ENCODE data around the gene NTSR1.

Gene NTSR1

DNA sequence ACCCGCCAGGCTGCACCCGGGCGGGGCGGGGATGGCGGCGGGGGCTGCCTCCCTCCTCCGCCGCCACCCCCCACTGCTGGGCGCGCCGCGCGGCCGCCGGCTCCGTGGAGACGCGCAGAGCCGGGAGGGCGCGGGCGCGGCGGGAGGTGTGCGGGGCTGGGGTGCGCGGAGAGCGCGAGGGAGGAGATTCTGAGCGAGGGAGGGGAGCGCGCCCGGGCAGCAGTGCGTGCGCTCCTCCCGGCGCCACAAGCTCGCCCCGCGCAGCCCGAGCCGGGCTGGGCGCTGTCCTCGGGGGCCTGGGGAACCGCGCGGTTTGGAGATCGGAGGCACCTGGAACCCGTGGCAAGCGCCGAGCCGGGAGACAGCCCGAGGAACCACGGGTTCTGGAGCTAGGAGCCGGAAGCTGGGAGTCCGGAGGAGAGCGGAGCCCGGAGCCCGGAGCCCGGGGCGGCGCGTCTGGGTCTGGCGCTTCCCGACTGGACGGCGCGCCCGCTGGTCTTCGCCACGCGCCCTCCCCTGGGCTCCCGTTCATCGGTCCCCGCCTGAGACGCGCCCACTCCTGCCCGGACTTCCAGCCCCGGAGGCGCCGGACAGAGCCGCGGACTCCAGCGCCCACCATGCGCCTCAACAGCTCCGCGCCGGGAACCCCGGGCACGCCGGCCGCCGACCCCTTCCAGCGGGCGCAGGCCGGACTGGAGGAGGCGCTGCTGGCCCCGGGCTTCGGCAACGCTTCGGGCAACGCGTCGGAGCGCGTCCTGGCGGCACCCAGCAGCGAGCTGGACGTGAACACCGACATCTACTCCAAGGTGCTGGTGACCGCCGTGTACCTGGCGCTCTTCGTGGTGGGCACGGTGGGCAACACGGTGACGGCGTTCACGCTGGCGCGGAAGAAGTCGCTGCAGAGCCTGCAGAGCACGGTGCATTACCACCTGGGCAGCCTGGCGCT is at the start of gene NTSR1:
Gene NTSR1 (plus strand): TSS at position 246 of the 946 bp plus-strand sequence. CDS start 372 bp downstream, at position 618.
- DNase-seq, result no peak

DNA sequence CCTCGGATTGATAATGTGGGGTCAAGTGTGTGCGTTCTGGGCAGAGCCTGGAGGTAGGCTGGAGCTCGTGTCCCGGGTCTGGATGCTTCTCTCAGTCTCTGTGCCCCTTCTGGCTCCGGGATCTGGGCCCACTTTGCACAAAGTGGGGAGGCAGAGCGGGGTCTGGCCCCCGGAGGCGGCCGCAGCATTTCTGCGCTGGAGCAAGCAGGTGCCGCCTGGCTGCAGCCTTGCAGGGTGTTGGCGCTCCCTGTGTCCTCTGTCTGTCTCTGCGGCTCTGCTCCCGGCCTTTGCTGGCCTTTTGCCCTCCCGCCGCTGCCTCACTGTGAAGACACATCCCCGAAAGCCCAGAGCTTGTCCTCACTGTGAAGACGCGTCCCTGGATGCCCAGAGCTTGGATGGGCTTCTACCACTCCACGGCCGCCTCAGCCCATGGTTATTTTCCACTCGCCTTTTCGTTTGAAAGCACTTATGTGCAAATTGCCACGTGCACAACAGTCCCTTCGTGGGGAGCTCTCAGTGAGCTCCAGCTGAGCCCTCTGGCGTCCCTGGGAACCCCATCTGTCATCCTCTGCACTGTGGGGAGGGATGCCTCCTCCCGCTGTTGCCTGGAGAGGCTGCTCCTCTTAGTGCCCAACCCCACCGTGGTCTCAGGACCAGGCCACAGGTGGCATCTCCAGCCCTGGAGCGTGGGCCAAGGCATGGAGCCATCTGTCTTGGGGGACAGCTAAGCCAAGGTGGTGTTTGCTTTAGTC is 49.0 kb upstream of the NTSR1 start:
- DNase-seq, result no peak

DNA sequence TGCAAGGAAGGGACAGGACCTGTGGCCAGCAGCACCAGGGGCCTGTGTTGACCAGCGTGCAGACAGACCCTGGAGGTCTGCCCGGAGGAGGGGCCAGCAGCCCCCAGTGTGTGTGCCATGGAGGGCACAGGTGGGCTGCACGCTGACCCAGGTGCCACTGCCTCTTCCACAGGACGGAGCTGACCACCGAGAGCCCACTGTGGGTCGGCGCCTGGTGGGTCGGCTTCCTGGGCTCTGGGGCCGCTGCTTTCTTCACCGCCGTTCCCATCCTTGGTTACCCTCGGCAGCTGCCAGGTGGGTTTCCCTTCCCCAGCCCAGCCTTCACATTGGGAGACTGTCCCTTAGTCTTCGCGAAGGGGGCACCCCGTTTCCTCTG is 48.4 kb upstream of the NTSR1 start:
- DNase-seq, result no peak

DNA sequence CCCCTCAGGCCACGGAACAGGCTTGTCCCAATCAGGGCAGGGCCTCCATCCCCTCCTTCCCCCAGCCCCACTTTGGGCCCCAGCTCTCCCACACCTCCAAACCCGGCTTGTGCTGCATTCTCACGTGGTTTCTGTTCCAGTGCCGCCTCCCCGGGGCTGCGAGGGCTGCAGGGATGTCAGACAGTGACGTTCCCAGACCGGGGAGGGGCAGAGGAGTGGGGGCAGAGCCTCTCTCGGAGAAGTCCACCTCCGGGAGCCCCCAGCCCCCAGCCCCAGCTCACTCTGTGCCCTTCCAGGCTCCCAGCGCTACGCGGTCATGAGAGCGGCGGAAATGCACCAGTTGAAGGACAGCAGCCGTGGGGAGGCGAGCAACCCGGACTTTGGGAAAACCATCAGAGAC is 47.9 kb upstream of the NTSR1 start:
- no peak for DNase-seq

DNA sequence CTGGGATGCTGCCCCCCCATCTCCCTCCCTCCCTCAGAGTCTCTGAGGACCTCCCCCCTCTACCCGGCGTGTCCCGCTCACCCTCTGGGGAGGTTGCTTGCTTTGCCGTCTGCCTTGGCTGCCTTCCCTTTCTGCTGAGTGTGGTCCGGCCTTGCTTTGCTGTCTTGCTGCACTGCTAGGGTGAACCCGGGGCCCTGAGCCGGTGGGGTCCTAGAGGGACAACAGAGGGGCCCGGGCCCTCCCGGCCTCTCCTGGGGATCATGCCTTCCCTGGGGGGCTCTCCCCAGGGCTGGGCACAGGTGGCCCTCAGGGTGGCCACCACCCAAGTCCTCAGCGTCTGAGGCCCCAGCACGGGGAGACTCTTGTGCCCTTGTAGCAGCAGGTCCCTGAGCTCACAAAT is 47.0 kb upstream of the NTSR1 start:
- no peak for DNase-seq

DNA sequence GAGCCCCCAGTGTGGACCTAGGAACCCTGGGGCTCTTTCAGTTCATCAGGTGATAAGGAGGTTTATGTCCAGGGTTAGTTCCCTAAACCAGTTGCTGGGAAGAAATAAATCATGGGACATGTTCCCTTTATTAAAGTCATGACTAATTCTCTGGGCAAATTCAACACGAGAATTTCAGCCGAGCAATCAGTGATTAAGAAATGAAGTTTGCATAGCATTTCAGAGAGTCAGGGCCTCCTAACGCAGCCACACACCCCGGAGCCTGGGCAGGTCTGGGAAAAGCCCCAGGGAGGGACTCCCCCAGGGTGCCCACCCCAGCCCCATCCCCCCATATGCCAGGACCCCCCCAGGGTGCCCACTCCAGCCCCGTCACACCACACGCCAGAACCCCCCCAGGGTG is 46.2 kb upstream of the NTSR1 start:
- no peak for DNase-seq

DNA sequence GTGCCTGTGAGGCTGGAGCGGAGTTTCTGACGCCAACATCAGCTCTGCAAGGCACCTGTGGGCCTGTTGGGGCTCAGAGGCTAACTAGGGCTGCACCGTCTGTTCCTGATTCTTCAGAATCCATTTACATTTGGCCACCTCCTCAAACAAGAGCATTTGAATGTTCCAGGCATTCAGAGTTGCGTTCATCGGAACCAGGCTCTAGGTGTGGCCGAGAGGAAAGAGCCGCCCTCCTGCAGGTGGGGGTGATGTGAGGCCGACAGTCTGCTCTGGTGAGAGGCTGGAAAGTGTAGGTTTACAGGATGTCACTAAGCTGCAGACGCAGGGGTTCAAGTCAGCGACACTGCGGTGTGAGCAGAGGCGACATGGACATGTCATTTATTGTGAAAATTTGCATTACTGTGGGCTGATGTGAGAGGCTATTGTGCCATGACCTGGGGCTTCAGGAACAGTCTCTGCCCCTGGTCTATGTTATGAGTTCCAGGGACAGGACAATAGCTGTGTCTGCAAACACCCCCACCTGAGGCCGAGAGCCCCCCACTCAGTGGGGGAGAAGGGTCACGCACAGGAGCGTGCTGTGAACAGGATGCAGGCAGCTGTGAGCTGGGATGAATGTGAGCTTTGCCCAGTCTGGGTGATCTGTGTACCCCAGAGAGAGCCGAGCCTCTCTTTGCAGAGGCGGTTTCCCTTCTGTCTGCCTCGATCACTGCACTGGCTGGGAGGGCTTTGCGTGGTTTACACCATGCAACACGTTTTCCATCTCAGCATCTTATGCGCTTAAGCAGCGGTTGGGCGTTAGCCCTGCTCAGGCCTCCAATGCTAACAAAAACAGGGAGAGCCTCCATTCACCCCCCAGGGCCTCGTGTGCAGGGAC is 45.3 kb upstream of the NTSR1 start:
- DNase-seq, result no peak

DNA sequence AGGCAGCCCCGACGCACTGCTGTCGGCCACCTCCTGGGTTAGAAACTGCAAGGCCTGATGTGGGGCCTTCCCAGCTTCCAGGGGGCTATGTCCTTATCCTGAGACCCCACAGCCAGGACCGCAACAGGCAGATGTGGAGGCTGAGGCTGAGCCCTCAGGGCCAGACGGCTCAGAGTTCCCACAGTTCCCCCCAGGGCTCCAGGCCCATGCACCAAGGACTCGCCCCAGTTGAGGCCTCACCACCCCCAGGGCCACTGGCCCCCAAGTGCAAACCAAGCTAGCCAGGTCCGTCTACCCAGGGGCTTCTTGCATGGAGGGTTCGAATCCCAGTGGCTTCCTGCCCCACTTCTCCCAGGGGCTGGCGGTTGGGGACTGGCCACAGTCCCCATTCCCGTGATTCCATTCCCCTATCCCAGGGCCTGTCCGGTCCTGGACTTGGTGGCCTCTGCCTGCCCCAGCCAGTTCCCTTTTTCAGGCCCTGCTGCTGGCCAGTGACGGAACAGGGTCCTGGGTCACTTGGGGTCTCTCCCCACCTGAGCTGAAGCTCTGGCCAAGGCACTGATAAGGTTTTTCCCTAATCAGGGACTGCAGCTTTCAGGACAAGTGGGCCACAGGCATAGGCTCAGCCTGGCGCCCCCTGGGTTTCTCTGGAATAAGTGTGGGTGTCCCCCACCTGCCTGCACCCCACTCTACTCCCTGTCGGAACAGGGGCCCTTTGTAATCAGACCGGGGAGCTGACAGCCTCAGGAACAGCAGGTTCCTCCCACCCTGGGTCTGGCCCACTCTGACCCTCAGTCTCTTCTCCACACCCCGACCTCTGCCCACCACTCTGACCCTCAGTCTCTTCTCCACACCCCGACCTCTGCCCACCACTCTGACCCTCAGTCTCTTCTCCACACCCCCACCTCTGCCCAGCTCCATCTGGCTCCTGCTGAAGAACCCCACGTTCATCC is 44.3 kb upstream of the NTSR1 start:
- no peak for DNase-seq

DNA sequence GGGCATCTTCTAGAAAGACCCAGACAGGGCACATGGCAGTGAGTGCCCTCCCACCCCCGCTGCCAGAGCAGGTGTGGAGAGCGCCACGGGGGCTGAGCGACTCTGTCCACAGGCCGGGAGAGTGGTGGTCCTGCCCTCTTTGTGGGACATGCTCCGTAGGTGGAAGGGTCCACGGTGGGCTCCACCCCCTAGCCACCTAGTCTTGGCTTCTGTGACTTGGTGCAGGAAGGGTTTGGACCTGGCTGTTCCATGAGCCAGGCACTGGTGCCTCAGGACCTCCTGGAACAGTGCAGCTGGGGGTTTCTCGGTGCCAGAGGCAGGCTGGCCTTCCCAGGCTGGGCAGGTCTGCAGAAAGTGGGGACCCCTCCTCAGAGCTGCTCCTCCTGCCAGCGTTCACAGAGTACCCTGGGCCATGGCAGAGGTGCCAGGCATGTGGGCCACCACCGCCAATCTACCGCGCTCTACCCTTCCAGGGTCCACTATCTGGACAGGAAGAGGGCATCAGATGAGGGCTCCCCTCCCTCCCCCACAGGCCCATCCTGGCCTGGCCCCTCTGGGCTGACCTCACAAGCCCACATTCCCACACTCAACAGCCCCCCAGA is 43.4 kb upstream of the NTSR1 start:
- no peak for DNase-seq

DNA sequence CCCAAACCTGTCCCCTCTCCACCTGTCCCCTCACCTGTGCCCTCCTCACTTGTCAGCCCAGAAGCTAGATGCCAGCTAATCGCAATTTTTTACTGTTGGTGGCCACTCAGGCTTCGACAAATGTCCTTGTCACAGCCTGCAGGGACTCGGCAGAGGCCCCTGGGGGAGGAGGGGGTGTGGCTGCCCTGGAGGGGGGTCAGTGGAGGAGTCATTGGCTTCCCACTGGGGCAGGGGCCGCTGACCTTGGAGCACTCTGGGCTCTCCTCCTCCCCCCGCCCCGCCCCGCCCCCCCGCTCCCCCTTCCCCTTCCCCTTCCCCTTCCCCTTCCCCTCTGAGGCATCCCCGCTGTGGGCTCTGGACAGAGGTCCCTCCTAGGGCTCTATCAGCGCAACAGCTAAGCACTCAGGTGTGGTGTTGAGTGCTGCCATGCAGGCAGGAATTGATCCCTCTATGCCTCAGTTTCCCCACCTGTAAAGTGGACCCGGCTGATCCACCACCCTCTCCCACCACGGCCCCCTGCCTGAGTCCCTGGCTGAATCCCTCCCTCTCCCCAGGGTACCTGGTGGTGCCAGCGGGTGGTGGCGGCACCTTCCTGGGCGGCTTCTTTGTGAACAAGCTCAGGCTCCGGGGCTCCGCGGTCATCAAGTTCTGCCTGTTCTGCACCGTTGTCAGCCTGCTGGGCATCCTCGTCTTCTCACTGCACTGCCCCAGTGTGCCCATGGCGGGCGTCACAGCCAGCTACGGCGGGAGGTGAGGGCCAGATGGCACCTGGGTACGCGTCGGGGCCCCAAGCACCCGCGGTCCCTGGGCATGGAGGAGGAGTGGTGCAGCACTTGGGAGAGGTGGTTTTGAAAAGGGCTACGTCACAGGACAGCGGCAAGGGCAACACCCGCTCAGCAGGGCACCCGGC is 42.6 kb upstream of the NTSR1 start:
- DNase-seq, result no peak

DNA sequence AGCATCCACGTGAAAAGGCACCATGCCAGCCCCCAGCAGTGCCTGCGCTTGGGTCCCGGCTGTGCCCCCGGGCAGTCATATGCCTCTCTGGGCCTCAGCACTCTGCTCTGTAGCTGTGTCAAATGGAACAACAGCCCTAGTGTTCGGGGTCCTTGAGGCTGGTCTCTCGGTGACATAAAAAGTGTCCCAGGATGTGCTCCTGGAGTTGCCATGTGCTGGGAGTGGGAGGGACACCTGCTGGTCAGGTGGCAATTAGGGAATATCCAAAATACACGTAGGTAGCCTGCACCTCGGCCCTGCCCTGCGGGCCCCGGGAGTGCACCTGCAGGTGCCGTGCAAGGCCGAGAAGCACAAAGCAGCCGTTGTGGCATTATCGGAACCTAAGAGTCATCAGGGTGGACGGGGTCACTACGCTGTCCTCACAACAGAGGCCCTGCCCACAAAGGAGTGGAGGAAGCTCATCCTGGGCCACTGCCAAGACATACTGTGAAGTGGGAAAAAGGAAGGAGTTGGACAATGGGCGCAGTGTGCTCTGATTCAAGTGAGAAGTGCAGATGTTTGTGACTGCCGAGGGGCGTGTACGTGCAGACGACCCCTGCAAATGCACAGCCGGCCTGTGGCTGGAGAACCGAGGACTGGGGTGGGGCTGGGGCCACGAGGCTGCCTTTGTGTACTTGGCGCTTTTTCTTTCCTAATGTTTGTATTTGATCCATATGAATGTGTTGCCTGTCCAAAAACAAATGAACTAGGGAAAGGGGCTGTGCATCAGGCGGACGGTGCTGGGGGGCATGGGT is 41.7 kb upstream of the NTSR1 start:
- no peak for DNase-seq

DNA sequence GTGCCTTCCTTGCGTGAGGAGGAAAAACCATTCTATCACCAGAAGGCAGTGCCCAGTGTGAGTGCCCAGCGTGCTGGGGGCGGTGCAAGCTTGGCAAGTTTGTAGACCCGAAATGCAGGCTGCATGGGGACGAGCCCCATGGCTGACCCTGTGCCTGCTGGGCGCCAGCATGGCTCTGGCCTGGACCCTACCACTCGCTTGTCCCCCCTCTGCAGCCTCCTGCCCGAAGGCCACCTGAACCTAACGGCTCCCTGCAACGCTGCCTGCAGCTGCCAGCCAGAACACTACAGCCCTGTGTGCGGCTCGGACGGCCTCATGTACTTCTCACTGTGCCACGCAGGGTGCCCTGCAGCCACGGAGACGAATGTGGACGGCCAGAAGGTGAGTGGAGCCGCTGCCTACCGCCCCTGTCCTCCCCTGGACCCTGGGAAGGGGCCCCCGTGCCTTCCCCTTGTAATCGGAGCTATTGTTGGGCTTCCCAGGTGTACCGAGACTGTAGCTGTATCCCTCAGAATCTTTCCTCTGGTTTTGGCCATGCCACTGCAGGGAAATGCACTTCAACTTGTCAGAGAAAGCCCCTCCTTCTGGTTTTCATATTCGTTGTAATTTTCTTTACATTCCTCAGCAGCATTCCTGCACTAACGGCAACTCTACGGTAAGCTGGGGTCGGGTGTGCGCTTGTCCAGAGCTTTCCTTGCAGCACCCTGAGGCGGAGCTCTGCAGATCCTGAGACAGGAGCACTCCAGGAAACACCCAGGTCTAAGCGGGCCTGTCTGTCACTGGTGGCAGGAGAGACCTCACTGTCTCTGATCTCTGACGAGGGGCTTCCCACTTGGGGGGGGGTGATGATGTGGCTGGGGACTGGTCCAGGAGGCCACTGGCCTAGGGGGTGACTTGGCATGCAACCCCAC is 40.9 kb upstream of the NTSR1 start:
- DNase-seq, result no peak

DNA sequence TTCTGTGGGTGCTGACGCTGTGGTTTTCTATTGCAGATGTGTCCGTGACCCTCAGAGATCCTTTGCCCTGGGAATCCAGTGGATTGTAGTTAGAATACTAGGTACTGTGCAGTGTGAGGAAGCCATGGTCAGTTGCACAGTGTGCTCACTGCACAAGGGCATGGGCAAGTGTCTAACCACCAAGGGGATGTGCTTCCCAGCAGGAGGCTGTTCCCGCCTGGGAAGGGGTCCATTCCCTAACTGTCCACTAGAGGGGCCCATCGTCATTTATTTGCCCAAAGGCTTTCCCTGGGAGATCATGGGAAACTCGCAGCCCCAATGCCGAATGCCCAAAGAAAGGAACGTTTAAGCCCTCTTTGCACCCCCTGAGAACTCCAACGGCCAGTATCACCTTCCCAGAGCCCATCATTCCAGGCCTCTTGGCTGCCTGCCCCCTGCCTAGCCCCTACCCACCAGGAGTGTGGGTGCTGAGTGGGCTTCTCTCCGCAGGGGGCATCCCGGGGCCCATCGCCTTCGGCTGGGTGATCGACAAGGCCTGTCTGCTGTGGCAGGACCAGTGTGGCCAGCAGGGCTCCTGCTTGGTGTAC is 40.1 kb upstream of the NTSR1 start:
- peak; percentile 64 for DNase-seq

DNA sequence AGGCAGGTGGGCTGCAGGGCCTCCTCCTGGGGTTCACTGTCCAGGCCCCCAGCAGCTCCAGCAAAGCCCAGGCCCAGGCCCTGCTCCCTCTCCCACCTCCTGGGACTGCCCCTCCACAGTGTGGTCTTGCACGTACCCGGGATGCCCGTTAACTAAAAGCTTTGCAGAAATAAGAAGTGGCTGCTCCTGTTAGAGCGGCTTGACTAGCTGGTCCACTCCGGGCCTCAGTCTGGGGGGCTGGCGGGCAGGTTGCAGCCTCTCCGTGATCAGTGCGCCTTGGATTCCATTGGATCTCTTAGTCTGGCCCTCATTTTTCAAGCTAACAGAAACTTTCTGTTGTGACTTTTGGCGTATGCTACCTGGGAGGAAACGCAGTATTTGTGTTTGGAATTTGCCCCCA is 39.4 kb upstream of the NTSR1 start:
- DNase-seq, result no peak

DNA sequence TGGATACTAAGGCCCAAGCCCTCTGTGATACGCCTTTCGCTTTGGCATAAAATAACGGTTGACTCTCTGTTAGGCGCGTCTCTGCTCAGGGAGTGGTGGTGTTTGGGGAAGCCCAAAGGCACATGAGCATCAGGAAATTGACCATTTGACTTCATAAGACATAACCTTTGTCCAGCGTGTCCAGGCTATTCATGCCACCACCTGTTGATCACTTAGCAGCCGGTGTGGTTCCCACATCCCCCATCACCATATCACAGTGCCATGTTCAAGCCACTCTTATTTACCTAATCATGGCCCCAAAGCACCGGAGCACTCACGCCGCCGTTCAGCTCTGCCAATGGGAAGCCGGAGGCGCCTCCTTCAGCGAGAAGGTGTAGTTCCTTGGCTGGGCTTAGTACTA is 38.5 kb upstream of the NTSR1 start:
- DNase-seq, result no peak

DNA sequence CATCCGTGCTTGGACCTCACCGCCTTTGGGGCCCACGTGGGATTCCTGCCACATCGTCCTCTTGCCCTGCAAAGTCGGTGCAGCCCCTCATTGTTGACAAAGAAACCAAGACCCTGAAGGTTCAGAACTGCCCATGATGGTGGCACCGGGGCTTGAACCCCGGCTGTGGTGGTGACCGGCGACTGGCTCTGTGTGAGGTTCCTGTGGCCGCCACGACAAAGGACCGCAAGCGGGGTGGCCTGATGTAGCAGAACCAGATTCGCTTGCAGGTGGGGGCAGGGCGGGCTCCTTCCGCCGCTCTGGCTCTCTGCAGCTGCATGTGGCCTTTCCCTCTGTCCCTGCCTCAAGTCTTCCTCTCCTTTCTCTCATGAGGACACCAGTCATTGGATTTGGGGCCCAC is 37.6 kb upstream of the NTSR1 start:
- DNase-seq, result no peak

DNA sequence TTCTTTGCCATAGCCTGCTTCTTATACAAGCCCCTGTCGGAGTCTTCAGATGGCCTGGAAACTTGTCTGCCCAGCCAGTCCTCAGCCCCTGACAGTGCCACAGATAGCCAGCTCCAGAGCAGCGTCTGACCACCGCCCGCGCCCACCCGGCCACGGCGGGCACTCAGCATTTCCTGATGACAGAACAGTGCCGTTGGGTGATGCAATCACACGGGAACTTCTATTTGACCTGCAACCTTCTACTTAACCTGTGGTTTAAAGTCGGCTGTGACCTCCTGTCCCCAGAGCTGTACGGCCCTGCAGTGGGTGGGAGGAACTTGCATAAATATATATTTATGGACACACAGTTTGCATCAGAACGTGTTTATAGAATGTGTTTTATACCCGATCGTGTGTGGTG is 36.9 kb upstream of the NTSR1 start:
- DNase-seq, result no peak

DNA sequence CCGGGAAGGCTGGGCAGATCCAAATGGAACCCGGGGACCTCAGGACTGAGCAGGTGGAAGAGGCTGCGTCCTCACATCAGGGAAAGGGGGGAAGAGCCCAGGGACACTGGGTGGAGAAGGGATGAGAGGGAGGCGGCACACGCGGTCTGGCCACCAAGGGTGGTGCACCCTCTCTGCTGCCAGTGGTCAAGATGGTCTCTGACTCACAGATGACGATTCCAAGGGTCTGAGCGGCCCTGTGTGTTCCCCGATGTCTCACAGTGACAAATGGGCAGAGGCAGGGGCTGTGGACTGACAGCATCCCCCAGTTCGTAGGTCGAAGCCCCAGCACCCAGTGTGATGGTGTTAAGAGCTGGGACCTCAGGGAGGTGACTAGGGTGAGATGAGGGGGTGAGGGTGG is 34.3 kb upstream of the NTSR1 start:
- no peak for DNase-seq
